ENCODE measurements around the gene TESPA1.

The TESPA1 gene

GRCh38 chr12:54974279-54974678 is 10.3 kb downstream of the TESPA1 start:
- TF ChIP-seq CTCF (conservative IDR thresholded peaks at IDR 0.05; ENCODE audit: low read length), result no peak
- no peak for DNase-seq (ENCODE audit: low read depth)
- no peak overlapping the region for H3K4me3 ChIP-seq (ENCODE audit: low read length)

GRCh38 chr12:54973556-54973955 is 11.0 kb downstream of the TESPA1 start:
- H3K4me3 ChIP-seq (ENCODE audit: low read length), result no peak overlapping the region
- no peak for TF ChIP-seq CTCF (conservative IDR thresholded peaks at IDR 0.05; ENCODE audit: low read length)
- DNase-seq (ENCODE audit: low read depth), result no peak

- no peak for DNase-seq (ENCODE audit: low read depth)
- no peak overlapping the region for H3K4me3 ChIP-seq (ENCODE audit: low read length)
- no peak for TF ChIP-seq CTCF (conservative IDR thresholded peaks at IDR 0.05; ENCODE audit: low read length)
Observed at GRCh38 chr12:54970741-54971140, 13.8 kb downstream of the TESPA1 start.

- TF ChIP-seq CTCF (conservative IDR thresholded peaks at IDR 0.05; ENCODE audit: low read length), result no peak
- no peak for DNase-seq (ENCODE audit: low read depth)
- H3K4me3 ChIP-seq (ENCODE audit: low read length), result no peak overlapping the region
Observed at GRCh38 chr12:54968181-54968730, 16.3 kb downstream of the TESPA1 start.

- DNase-seq (ENCODE audit: low read depth), result no peak
- H3K4me3 ChIP-seq (ENCODE audit: low read length), result no peak overlapping the region
- no peak for TF ChIP-seq CTCF (conservative IDR thresholded peaks at IDR 0.05; ENCODE audit: low read length)
Observed at GRCh38 chr12:54967461-54967860, 17.1 kb downstream of the TESPA1 start.

GRCh38 chr12:54961190-54961589 is 23.4 kb downstream of the TESPA1 start:
- TF ChIP-seq CTCF (conservative IDR thresholded peaks at IDR 0.05; ENCODE audit: low read length), result no peak
- no peak overlapping the region for H3K4me3 ChIP-seq (ENCODE audit: low read length)
- DNase-seq (ENCODE audit: low read depth), result no peak

- TF ChIP-seq CTCF (conservative IDR thresholded peaks at IDR 0.05; ENCODE audit: low read length), result no peak
- no peak overlapping the region for H3K4me3 ChIP-seq (ENCODE audit: low read length)
Observed at GRCh38 chr12:54959291-54960018, 25.1 kb downstream of the TESPA1 start.

More at GRCh38 chr12:54959291-54960018, 25.1 kb downstream of the TESPA1 start:
- no peak for DNase-seq (ENCODE audit: low read depth)
